Stimulated activated CD4-positive, alpha-beta T cell treated with anti-CD3 and anti-CD28 coated beads, Interleukin-1b, Interleukin-23, amount 100 ng/mL, for 4 hours (primary cell): ENCODE measurements around the gene TREML4.

Source experiments
- DNase-seq, 2 donors: peaks; one replicate each; pipeline ENCODE4 v3.0.0-alpha.2; 2020; ENCODE audit warnings: low read depth in 2 of 2

Gene TREML4

GRCh38 chr6:41288030-41288753 is 60.0 kb downstream of the TREML4 start:
- DNase-seq: no peak
